Glutamatergic neuron (in vitro differentiated cells): ENCODE data around the gene ZNF101. TPM values are rescaled to one million over a fixed set of nuclear protein-coding genes. Genes with fewer than 3 reads are reported as not detected.

ENCODE experiments used
- DNase-seq: peaks from one replicate; pipeline ENCODE4 v3.0.0; 2022
- H3K27ac Mint-ChIP-seq: one replicate; pipeline ENCODE4 v1.8.0; 2020; ENCODE audit warnings: mild to moderate bottlenecking, mixed read lengths, inconsistent platforms; ENCODE audit not compliant: unreplicated experiment
- H3K27me3 Mint-ChIP-seq: one replicate; pipeline ENCODE4 v1.8.0; 2020; ENCODE audit warnings: mild to moderate bottlenecking, moderate library complexity, mixed read lengths, inconsistent platforms; ENCODE audit not compliant: unreplicated experiment
- H3K36me3 Mint-ChIP-seq: one replicate; pipeline ENCODE4 v1.8.0; 2020; ENCODE audit warnings: mild to moderate bottlenecking, mixed read lengths, inconsistent platforms; ENCODE audit not compliant: unreplicated experiment
- H3K4me1 Mint-ChIP-seq: one replicate; pipeline ENCODE4 v1.8.0; 2020; ENCODE audit warnings: mild to moderate bottlenecking, low read depth, mixed read lengths, inconsistent platforms; ENCODE audit not compliant: unreplicated experiment
- H3K4me3 Mint-ChIP-seq: one replicate; pipeline ENCODE4 v1.8.0; 2020; ENCODE audit warnings: mild to moderate bottlenecking, mixed read lengths, inconsistent platforms; ENCODE audit not compliant: unreplicated experiment
- H3K9me3 Mint-ChIP-seq: one replicate; pipeline ENCODE4 v1.8.0; 2020; ENCODE audit warnings: mild to moderate bottlenecking, moderate library complexity, mixed read lengths, inconsistent platforms; ENCODE audit not compliant: unreplicated experiment
- CTCF ChIP-seq: fragments of 200-600 bp; sonication (generic); IDR thresholded peaks from one replicate; pipeline ENCODE4 v1.5.0; 2021; ENCODE audit not compliant: partially characterized antibody, unreplicated experiment
- total RNA-seq: library from RNA; stranded (reverse); fragmentation: NEBNext Ultra II Directional; extraction: Animal tissue kit (Norgen Biotek cat#: 25700); gene quantifications from one replicate; pipeline ENCODE4 v1.2.1, GENCODE V29; 2021; ENCODE audit not compliant: unreplicated experiment

The ZNF101 gene
- total RNA-seq, 1 donor from 2014 or later, result 8.0 TPM

DNA sequence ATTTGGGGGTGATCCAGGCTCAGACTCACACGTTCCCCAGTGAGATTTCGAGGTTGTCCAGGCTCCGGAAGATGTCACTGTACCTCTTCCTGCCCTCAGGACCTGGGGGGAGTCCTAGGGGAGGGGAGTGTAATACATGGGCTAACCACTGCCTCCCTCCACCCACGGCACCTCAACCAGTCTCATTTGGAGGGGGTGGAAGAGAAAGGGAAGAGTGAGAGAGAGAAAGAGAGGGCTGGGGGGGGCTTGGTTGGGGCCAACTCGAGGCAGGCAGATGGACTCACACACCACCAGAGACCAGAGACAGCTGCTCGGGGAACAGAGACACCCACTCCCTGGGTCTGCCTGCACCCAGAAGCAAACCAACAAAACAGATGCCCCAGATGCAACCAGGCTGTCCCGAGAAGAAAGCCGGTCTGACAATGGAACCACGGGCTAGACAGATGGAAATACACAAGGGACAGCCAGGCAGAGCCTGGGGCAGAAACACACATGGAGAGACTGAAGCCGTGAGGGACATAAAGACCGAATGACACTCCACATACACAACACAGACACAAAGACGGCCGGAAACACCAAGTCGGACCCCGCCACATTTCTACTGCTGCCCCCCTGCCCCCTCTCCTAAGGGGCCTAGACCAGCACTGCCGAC is 26.0 kb upstream of the ZNF101 start:
- peak; percentile 82 for DNase-seq
- Mint-ChIP-seq H3K27me3 (peaks cover 13% of the 10 kb centered on the region), H3K27ac (peak overlapping the region; percentile 100), H3K4me1 (peaks cover 15% of the 10 kb centered on the region), H3K36me3 (no peaks in the 10 kb centered on the region), H3K4me3 (peak overlapping the region; percentile 95), H3K9me3 (peaks cover 27% of the 10 kb centered on the region)
- no peak for TF ChIP-seq CTCF

- TF ChIP-seq CTCF, result peak; percentile 98
Measured at GRCh38 chr19:19643158-19644053, 25.2 kb upstream of the ZNF101 start, which contains the start of gene GMIP. GMIP (minus strand) TSS chr19:19643657; CDS start chr19:19643529, 128 bp downstream.

DNA sequence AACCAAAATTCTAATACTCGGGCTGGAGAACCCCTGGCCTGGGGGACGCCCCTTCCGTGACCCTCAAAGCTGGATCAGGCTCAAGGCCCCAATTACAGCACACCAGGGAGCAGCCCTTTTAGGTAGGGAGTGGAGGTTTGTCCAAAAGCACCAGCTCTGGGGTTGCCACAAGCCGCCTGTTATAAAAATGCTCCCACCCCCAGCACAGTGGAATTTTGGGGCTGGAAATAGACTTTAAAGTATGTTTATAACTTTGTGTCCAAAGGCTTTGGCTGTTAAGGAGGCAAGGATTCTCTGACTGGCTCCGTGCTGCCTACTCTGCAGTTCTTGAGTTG is 24.6 kb upstream of the ZNF101 start:
- H3K27ac Mint-ChIP-seq, result peak overlapping the region; percentile 100
- no peak for DNase-seq
- H3K27me3 Mint-ChIP-seq, result peaks cover 13% of the 10 kb centered on the region
- peaks cover 26% of the 10 kb centered on the region for H3K9me3 Mint-ChIP-seq
- peak overlapping the region; percentile 95 for H3K4me3 Mint-ChIP-seq
- H3K36me3 Mint-ChIP-seq, result no peaks in the 10 kb centered on the region
- peaks cover 13% of the 10 kb centered on the region for H3K4me1 Mint-ChIP-seq
- peak; percentile 67 for TF ChIP-seq CTCF

More at GRCh38 chr19:19643158-19644053, 25.2 kb upstream of the ZNF101 start, which contains the start of gene GMIP:
- Mint-ChIP-seq H3K27ac (peak within 1 kb of the TSS; percentile 100), H3K4me3 (peak within 1 kb of the TSS; percentile 95), H3K36me3 (no peaks in the 10 kb centered on the region), H3K9me3 (peaks cover 26% of the 10 kb centered on the region), H3K27me3 (peaks cover 13% of the 10 kb centered on the region), H3K4me1 (peaks cover 13% of the 10 kb centered on the region)
- peak; percentile 90 for DNase-seq

DNA sequence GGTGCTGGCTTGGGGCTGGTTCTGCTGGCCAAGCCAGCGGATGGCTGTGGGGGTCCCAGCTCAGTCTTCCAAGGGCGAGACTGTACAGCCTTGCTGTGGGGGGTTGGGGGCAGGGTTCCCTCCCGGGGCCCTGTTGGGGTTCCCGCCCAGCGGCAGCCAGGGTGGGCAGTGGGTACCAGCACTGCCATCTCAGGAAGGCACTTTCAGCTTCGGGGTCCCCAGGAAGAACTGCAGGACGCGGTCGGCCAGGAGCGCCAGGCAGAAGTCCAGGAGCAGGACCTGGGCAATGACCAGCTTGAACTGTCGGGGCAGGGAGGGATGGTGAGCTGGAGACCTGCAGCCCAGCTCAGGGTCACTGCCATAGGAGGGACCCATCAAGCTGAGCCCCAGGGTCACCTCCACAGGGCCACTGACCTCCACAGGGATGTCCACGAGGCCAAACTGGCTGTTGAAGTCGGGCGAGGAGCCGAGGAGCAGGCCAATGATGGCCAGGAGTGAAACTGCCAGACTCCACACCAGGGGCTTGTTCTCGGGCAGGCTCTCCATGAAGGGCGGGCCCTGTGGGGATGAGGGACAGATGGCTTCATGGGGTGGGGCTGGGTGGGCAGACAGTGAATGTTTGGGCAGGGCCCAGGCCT is 23.3 kb upstream of the ZNF101 start:
- Mint-ChIP-seq H3K36me3 (no peaks in the 10 kb centered on the region), H3K4me1 (peaks cover 13% of the 10 kb centered on the region), H3K9me3 (peaks cover 23% of the 10 kb centered on the region), H3K27me3 (peaks cover 13% of the 10 kb centered on the region), H3K27ac (no peak overlapping the region), H3K4me3 (no peak overlapping the region)
- DNase-seq, result no peak
- TF ChIP-seq CTCF, result no peak
